HL-60/S4 treated with phorbol 12-myristate 13-acetate at 8.2 ng/mL for 4 days and 3 days (cell line): ENCODE data around the gene WDCP.
"Not testable (repeated sequence)": the region's sequence is repeated elsewhere in the genome, so short reads cannot be mapped to it uniquely, and the experiment has no call there.

Experiments
- in situ Hi-C: fragments of 300-500 bp; cut with MboI; formaldehyde crosslinking; loops from 2 replicates; pipeline ENCODE4 v1.15.0; 2022; ENCODE audit warnings: low sequenced_read_pairs

Gene WDCP

GRCh38 chr2:24072259-24072658, 25.1 kb upstream of the WDCP start:
- in situ Hi-C loops: no loop called here

- in situ Hi-C loops: no loop called here
Observed at GRCh38 chr2:24065341-24065740, 18.1 kb upstream of the WDCP start.

GRCh38 chr2:24058564-24059271, 11.5 kb upstream of the WDCP start:
- in situ Hi-C loops: no loop called here

- in situ Hi-C loops: no loop called here
Observed at GRCh38 chr2:24055750-24056149, 8.6 kb upstream of the WDCP start.

- in situ Hi-C loops: no loop called here
Observed at GRCh38 chr2:24054366-24055010, 7.3 kb upstream of the WDCP start.

GRCh38 chr2:24052951-24053350, 5.8 kb upstream of the WDCP start:
- in situ Hi-C loops: no loop called here

- in situ Hi-C loops: no loop called here
Observed at GRCh38 chr2:24051833-24052232, 4.6 kb upstream of the WDCP start.

GRCh38 chr2:24050041-24050979, 3.1 kb upstream of the WDCP start:
- in situ Hi-C loops: no loop called here

- in situ Hi-C loops: no loop called here
Observed at GRCh38 chr2:24049485-24050021, 2.4 kb upstream of the WDCP start, which contains the start of gene FKBP1B. Gene FKBP1B, plus strand, starts transcription at chr2:24049741. Its CDS starts 109 bp downstream, at chr2:24049850.

- in situ Hi-C loops: no loop called here
Observed at GRCh38 chr2:24048769-24049484, 1.7 kb upstream of the WDCP start.

- in situ Hi-C loops: no loop called here
Observed at GRCh38 chr2:24047703-24048033, 477 bp upstream of the WDCP start.

- in situ Hi-C loops: no loop called here
Observed at GRCh38 chr2:24046599-24046929, 627 bp downstream of the WDCP start.

GRCh38 chr2:24045511-24046508, 1.4 kb downstream of the WDCP start:
- in situ Hi-C loops: no loop called here

- in situ Hi-C loops: not testable (repeated sequence)
Observed at GRCh38 chr2:24043133-24043532, 4.1 kb downstream of the WDCP start.

- in situ Hi-C loops: no loop called here
Observed at GRCh38 chr2:24040511-24040910, 6.7 kb downstream of the WDCP start.

GRCh38 chr2:24038786-24039499, 8.2 kb downstream of the WDCP start:
- in situ Hi-C loops: no loop called here

- in situ Hi-C loops: no loop called here
Observed at GRCh38 chr2:24026233-24026632, 21.0 kb downstream of the WDCP start.

- in situ Hi-C loops: no loop called here
Observed at GRCh38 chr2:24024996-24025663, 22.1 kb downstream of the WDCP start.
